GM12878 (cell line): ENCODE measurements around the gene C6orf52.

Experiments used
- CHD2 ChIP-seq: IDR thresholded peaks from 2 replicates; pipeline ENCODE4 v1.6.1; 2011; ENCODE audit warnings: low read depth, low read length, improper control_type of control experiment, borderline replicate concordance
- EP300 ChIP-seq, 2 experiments: fragments of 150-350 bp in 1 of 2; IDR thresholded peaks; 2 replicates each; pipeline ENCODE4 v1.6.1; 2011 to 2012; ENCODE audit warnings: low read depth in 2 of 2, low read length in 2 of 2, borderline replicate concordance in 1 of 2, improper control_type of control experiment in 1 of 2, inconsistent platforms in 1 of 2; ENCODE audit not compliant: control insufficient read depth in 1 of 2
- SREBF1 ChIP-seq: IDR thresholded peaks from 2 replicates; pipeline ENCODE4 v1.6.1; 2012; ENCODE audit warnings: mild to moderate bottlenecking, low read length
- TAF1 ChIP-seq: IDR thresholded peaks from 2 replicates; pipeline ENCODE4 v1.6.1; 2011; ENCODE audit warnings: mild to moderate bottlenecking, low read depth, low read length, borderline replicate concordance
- TF ChIP-seq, protein P1 (sequence below): fragments of 450-650 bp; IDR thresholded peaks from 2 replicates; pipeline ENCODE4 v1.6.1; 2017; ENCODE audit warnings: mild to moderate bottlenecking
- TF ChIP-seq, protein P2 (sequence below), 3 experiments: IDR thresholded peaks in 2 of 3; conservative IDR thresholded peaks in 1 of 3; 2 replicates each; pipeline ENCODE4 v1.5.1; 2011; ENCODE audit warnings: low read depth in 3 of 3, low read length in 3 of 3, mild to moderate bottlenecking in 3 of 3, control low read depth in 2 of 3, moderate library complexity in 2 of 3, inconsistent platforms in 1 of 3, mixed read lengths in 1 of 3; ENCODE audit not compliant: control insufficient read depth in 2 of 3, insufficient read depth in 1 of 3; ENCODE audit errors: extremely low read depth in 1 of 3
- TF ChIP-seq, protein P3 (sequence below): fragments of 450-650 bp; IDR thresholded peaks from 2 replicates; pipeline ENCODE4 v1.6.1; 2017; ENCODE audit warnings: mild to moderate bottlenecking, moderate library complexity

DNA sequence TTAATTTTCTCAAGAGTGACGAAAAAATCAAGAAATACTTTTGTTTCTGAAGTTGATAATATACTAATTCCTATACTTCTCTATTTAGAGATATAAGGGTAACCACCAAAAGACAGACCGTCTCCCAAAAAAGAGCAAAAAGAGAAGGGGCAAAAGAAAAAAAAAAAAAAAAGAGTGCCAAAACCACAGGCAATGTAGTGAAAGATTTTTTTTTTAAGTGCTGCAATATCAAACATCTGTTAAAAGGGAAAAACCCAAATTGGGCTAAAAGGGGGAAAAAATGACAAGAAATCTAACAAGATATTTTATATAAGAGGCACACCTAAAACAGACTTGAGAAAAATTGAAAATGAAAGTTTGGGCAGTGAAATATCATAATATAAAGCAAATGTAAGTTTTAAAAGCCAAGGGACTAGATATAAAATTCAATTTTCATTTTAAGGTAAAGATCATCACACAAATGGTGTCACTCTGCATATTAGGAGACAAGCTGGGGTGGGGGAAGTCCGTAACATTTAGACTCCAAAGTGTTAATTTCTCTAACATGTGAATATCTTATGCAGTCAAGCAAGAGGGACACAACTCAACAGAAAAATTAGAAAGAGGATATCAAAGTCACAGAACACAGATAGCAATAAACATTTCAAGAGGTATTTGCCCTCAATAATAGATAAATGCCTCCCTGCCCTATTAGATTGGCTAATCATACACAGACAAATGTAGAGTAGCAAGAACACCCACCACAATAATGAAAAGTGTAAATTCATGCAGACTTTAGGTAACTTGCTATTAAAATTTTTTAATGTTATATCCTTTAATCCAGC, 9.1 kb downstream of the C6orf52 start:
- TF ChIP-seq EP300 (IDR thresholded peaks at IDR 0.05; ENCODE audit: borderline replicate concordance in 1 of 2, control insufficient read depth in 1 of 2, low read depth in 2 of 2, low read length in 2 of 2) (no peak), SREBF1 (no peak), TAF1 (no peak), CHD2 (no peak)
- TF ChIP-seq, protein P1, sequence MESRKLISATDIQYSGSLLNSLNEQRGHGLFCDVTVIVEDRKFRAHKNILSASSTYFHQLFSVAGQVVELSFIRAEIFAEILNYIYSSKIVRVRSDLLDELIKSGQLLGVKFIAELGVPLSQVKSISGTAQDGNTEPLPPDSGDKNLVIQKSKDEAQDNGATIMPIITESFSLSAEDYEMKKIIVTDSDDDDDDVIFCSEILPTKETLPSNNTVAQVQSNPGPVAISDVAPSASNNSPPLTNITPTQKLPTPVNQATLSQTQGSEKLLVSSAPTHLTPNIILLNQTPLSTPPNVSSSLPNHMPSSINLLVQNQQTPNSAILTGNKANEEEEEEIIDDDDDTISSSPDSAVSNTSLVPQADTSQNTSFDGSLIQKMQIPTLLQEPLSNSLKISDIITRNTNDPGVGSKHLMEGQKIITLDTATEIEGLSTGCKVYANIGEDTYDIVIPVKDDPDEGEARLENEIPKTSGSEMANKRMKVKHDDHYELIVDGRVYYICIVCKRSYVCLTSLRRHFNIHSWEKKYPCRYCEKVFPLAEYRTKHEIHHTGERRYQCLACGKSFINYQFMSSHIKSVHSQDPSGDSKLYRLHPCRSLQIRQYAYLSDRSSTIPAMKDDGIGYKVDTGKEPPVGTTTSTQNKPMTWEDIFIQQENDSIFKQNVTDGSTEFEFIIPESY, result no peak
- TF ChIP-seq, protein P2, sequence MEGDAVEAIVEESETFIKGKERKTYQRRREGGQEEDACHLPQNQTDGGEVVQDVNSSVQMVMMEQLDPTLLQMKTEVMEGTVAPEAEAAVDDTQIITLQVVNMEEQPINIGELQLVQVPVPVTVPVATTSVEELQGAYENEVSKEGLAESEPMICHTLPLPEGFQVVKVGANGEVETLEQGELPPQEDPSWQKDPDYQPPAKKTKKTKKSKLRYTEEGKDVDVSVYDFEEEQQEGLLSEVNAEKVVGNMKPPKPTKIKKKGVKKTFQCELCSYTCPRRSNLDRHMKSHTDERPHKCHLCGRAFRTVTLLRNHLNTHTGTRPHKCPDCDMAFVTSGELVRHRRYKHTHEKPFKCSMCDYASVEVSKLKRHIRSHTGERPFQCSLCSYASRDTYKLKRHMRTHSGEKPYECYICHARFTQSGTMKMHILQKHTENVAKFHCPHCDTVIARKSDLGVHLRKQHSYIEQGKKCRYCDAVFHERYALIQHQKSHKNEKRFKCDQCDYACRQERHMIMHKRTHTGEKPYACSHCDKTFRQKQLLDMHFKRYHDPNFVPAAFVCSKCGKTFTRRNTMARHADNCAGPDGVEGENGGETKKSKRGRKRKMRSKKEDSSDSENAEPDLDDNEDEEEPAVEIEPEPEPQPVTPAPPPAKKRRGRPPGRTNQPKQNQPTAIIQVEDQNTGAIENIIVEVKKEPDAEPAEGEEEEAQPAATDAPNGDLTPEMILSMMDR (IDR thresholded peaks at IDR 0.05 in 2 of 3, conservative IDR thresholded peaks at IDR 0.05 in 1 of 3; ENCODE audit: control insufficient read depth in 2 of 3, extremely low read depth in 1 of 3, insufficient read depth in 1 of 3, low read depth in 3 of 3, low read length in 3 of 3), result no peak
- TF ChIP-seq, protein P3, sequence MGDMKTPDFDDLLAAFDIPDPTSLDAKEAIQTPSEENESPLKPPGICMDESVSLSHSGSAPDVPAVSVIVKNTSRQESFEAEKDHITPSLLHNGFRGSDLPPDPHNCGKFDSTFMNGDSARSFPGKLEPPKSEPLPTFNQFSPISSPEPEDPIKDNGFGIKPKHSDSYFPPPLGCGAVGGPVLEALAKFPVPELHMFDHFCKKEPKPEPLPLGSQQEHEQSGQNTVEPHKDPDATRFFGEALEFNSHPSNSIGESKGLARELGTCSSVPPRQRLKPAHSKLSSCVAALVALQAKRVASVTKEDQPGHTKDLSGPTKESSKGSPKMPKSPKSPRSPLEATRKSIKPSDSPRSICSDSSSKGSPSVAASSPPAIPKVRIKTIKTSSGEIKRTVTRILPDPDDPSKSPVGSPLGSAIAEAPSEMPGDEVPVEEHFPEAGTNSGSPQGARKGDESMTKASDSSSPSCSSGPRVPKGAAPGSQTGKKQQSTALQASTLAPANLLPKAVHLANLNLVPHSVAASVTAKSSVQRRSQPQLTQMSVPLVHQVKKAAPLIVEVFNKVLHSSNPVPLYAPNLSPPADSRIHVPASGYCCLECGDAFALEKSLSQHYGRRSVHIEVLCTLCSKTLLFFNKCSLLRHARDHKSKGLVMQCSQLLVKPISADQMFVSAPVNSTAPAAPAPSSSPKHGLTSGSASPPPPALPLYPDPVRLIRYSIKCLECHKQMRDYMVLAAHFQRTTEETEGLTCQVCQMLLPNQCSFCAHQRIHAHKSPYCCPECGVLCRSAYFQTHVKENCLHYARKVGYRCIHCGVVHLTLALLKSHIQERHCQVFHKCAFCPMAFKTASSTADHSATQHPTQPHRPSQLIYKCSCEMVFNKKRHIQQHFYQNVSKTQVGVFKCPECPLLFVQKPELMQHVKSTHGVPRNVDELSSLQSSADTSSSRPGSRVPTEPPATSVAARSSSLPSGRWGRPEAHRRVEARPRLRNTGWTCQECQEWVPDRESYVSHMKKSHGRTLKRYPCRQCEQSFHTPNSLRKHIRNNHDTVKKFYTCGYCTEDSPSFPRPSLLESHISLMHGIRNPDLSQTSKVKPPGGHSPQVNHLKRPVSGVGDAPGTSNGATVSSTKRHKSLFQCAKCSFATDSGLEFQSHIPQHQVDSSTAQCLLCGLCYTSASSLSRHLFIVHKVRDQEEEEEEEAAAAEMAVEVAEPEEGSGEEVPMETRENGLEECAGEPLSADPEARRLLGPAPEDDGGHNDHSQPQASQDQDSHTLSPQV, result no peak
